CD8-positive, alpha-beta memory T cell (primary cell): Measurements from ENCODE around the gene DCST1. TPM values are rescaled to one million over a fixed set of nuclear protein-coding genes. Genes with fewer than 3 reads are reported as not detected.

Source experiments
- CTCF ChIA-PET: fragments of 350-600 bp; sonication (Branson Sonifier 250); formaldehyde crosslinking; loops from one replicate; lab custom pipeline; 2021; ENCODE audit warnings: antibody characterized with exemption; lab: Charles Lee
- POLR2A ChIA-PET: fragments of 350-600 bp; sonication (Branson Sonifier 250); formaldehyde crosslinking; loops from one replicate; lab custom pipeline; 2021; ENCODE audit warnings: antibody characterized with exemption; lab: Charles Lee
- DNase-seq, 5 donors: peaks; one replicate each; pipeline versions ENCODE4 v3.0.0 to v3.0.0-alpha.2; 2020 to 2022; ENCODE audit warnings: mixed read lengths in 1 of 5
- H3K27ac ChIP-seq: one replicate; pipeline ENCODE4 v1.7.0; 2013; ENCODE audit warnings: low read depth, mild to moderate bottlenecking, low read length, moderate library complexity
- H3K27me3 ChIP-seq: 2 replicates; pipeline ENCODE4 v1.7.0; 2013; ENCODE audit warnings: low read length, mild to moderate bottlenecking; ENCODE audit not compliant: insufficient read depth, poor library complexity, severe bottlenecking
- H3K36me3 ChIP-seq: 2 replicates; pipeline ENCODE4 v1.7.0; 2013; ENCODE audit warnings: mild to moderate bottlenecking, low read length, moderate library complexity; ENCODE audit not compliant: insufficient read depth
- H3K4me1 ChIP-seq: 2 replicates; pipeline ENCODE4 v1.7.0; 2013; ENCODE audit warnings: mild to moderate bottlenecking, low read length, moderate library complexity; ENCODE audit not compliant: insufficient read depth
- H3K4me3 ChIP-seq: 2 replicates; pipeline ENCODE4 v1.7.0; 2013; ENCODE audit warnings: mild to moderate bottlenecking, low read length
- H3K9me3 ChIP-seq: 2 replicates; pipeline ENCODE4 v1.7.0; 2013; ENCODE audit warnings: mild to moderate bottlenecking, low read length
- H3K27ac Mint-ChIP-seq, 8 donors: one replicate each; pipeline ENCODE4 v1.8.0; 2020 to 2021; ENCODE audit warnings: mixed read lengths in 8 of 8, mild to moderate bottlenecking in 6 of 8, inconsistent platforms in 3 of 8, moderate library complexity in 3 of 8
- H3K27me3 Mint-ChIP-seq, 2 donors: one replicate each; pipeline ENCODE4 v1.8.0; 2020 to 2021; ENCODE audit warnings: mixed read lengths in 2 of 2, mild to moderate bottlenecking in 1 of 2, moderate library complexity in 1 of 2
- H3K36me3 Mint-ChIP-seq, 3 donors: one replicate each; pipeline ENCODE4 v1.8.0; 2020 to 2021; ENCODE audit warnings: mixed read lengths in 3 of 3, inconsistent platforms in 1 of 3, mild to moderate bottlenecking in 1 of 3
- H3K4me1 Mint-ChIP-seq, 3 donors: one replicate each; pipeline ENCODE4 v1.8.0; 2020 to 2021; ENCODE audit warnings: mixed read lengths in 3 of 3, inconsistent platforms in 1 of 3, mild to moderate bottlenecking in 1 of 3
- H3K4me3 Mint-ChIP-seq, 7 donors: one replicate each; pipeline ENCODE4 v1.8.0; 2020 to 2021; ENCODE audit warnings: mixed read lengths in 7 of 7, mild to moderate bottlenecking in 6 of 7, moderate library complexity in 4 of 7, inconsistent platforms in 2 of 7
- H3K9me3 Mint-ChIP-seq, 5 donors: one replicate each; pipeline ENCODE4 v1.8.0; 2020 to 2022; ENCODE audit warnings: mixed read lengths in 5 of 5, mild to moderate bottlenecking in 3 of 5, moderate library complexity in 2 of 5, inconsistent platforms in 1 of 5
- polyA plus RNA-seq: library from polyadenylated mRNA; unstranded; fragments of 300-500 nt; fragmentation: Illumina TruSeq; gene quantifications from one replicate; pipeline ENCODE4 v1.2.3, GENCODE V29; 2021
- total RNA-seq, 2 experiments: library from RNA; stranded (reverse); gene quantifications; one replicate each; pipeline ENCODE4 v1.2.3, GENCODE V29; 2021

Gene DCST1
- total and polyA plus RNA-seq, 3 experiments from 2014 or later: not detected

DNA sequence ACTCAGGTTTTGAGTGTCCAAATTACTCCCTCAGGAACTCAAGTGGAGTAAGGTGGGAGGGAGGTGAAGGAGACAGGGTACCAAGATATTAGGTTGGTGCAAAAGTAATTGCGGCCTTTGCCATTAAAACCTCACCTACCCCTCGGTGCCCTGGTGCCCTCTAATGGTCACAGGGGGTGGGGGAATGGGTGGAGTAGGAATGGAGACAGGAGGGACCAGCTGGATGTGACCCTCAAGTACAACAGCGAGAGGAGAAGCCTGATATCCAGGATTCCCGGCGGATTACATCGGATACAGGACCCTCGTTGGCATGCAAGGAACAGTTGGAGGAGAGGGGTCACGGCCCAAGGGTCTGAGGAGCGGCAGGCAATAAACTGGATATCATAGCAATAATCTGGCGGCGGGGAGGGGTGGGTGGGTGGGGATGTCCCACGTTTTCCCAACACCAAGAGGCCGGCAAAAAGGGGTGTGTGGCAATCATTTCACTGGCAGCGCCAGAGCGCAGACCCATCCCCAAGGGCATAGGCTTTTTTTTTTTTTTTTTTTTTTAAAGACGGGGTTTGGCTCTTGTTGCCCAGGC lies 35.3 kb upstream of the DCST1 start:
- Mint-ChIP-seq H3K4me1 (peaks cover 18 to 23% (median 22%) of the 10 kb centered on the region in 3 donors), H3K27me3 (no peaks in the 10 kb centered on the region), H3K9me3 (no peaks in the 10 kb centered on the region), H3K27ac (peak overlapping the region in 3 of 8 donors; percentile 9 to 94 (median 92)), H3K4me3 (peak overlapping the region in 5 of 7 donors; percentile 41 to 97 (median 44)), H3K36me3 (peaks cover 0 to 5% (median 0%) of the 10 kb centered on the region in 3 donors)
- peak in 1 of 5 donors; percentile 26 for DNase-seq
- H3K4me3 ChIP-seq: no peak overlapping the region
- no peaks in the 10 kb centered on the region for H3K27me3 ChIP-seq
- no peaks in the 10 kb centered on the region for H3K9me3 ChIP-seq
- H3K36me3 ChIP-seq: no peaks in the 10 kb centered on the region
- H3K27ac ChIP-seq: no peak overlapping the region
- POLR2A ChIA-PET: interaction anchor here (0.7 to 2.1 kb wide), 3 partner anchors 23 to 47 kb away, joined by 6 to 11 read pairs (median 7); partner anchors contain the start of genes CKS1B and PBXIP1
- CTCF ChIA-PET: interaction anchor here (0.7 to 13.6 kb wide), 22 partner anchors 13 to 76 kb away, joined by 3 to 207 read pairs (median 6); partner anchors contain the start of genes ADAM15, CKS1B, FLAD1 and PBXIP1
- H3K4me1 ChIP-seq: peaks cover 12% of the 10 kb centered on the region

- POLR2A ChIA-PET: interaction anchor here (0.5 to 2.1 kb wide), 7 partner anchors 15 to 390 kb away, joined by 3 to 11 read pairs (median 6); partner anchors contain the start of genes CKS1B, FLAD1 and PBXIP1
Observed at GRCh38 chr1:154998818-154999570, 34.6 kb upstream of the DCST1 start.

DNA sequence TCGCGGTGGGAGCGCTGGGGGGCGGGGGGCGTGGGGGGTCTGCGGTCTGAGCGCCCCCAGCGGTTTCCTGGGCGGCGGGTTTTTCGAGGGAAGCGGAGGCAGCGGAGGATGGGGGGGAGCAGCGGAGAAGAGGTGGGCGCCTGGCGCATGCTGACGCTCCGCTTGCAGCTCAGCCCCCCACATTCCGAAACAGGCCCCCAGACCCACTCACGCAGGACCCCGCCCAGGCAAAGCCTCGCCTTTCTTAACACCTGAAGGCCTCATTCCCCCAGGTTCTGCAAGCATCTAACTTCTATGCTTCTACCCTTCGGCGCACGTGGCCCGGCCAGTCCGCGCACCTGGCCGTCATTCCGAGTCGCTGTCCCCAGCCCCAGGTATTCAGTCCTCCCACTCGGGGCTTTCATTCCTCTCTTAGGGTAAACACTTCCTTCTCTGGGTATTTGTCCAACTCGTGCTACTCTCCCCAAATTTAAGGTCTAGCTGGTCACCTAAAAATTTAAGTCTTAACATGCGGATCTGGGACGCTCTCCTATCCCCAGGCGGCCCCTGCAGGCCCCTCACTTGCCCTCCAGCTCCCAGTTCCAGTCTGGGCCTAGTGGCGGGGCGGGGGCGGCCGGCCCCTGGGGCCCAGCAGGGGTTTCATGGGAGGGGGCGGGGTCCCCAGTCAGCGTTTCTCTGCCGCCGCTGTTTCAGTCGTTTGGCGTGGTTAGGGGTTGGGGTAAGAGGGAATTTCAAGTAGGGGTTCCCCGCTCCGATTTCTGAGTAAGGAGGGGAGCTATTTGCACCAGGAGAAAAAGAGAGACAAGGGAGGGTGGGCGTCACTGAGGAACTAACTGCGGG lies 33.8 kb upstream of the DCST1 start:
- Histone ChIP-seq H3K27me3 (no peaks in the 10 kb centered on the region), H3K4me3 (peak overlapping the region; percentile 66), H3K27ac (peak overlapping the region; percentile 84), H3K4me1 (peaks cover 21% of the 10 kb centered on the region), H3K9me3 (no peaks in the 10 kb centered on the region), H3K36me3 (no peaks in the 10 kb centered on the region)
- Mint-ChIP-seq H3K36me3 (peaks cover 0 to 6% (median 0%) of the 10 kb centered on the region in 3 donors), H3K27me3 (no peaks in the 10 kb centered on the region), H3K4me3 (peak overlapping the region; percentile 90 to 97 (median 95)), H3K4me1 (peaks cover 30 to 37% (median 33%) of the 10 kb centered on the region in 3 donors), H3K27ac (peak overlapping the region; percentile 79 to 99 (median 94)), H3K9me3 (no peaks in the 10 kb centered on the region)
- ChIA-PET CTCF (interaction anchor here (0.6 to 13.6 kb wide), 19 partner anchors 14 to 351 kb away, joined by 4 to 207 read pairs (median 7); partner anchors contain the start of genes CKS1B, FLAD1, PBXIP1 and PMVK), POLR2A (interaction anchor here (0.6 to 2.8 kb wide), 7 partner anchors 14 to 391 kb away, joined by 3 to 16 read pairs (median 4); partner anchors contain the start of genes CKS1B, FLAD1, PBXIP1 and PMVK)
- DNase-seq: peak in 3 of 5 donors; percentile 21 to 64 (median 29)

More at GRCh38 chr1:154998818-154999570, 34.6 kb upstream of the DCST1 start:
- H3K9me3 Mint-ChIP-seq: no peaks in the 10 kb centered on the region
- Histone ChIP-seq H3K4me3 (peak overlapping the region; percentile 29), H3K27me3 (no peaks in the 10 kb centered on the region), H3K27ac (peak overlapping the region; percentile 84), H3K4me1 (peaks cover 13% of the 10 kb centered on the region), H3K9me3 (no peaks in the 10 kb centered on the region), H3K36me3 (no peaks in the 10 kb centered on the region)
- H3K4me1 Mint-ChIP-seq: peaks cover 23 to 29% (median 26%) of the 10 kb centered on the region in 3 donors
- peaks cover 0 to 7% (median 0%) of the 10 kb centered on the region in 3 donors for H3K36me3 Mint-ChIP-seq
- peak overlapping the region; percentile 89 to 97 (median 92) for H3K27ac Mint-ChIP-seq
- CTCF ChIA-PET: interaction anchor here (0.7 to 13.6 kb wide), 23 partner anchors 13 to 86 kb away, joined by 3 to 207 read pairs (median 6); partner anchors contain the start of genes ADAM15, CKS1B, FLAD1 and PBXIP1
- DNase-seq: peak in 4 of 5 donors; percentile 47 to 72 (median 56)
- H3K27me3 Mint-ChIP-seq: no peaks in the 10 kb centered on the region
- H3K4me3 Mint-ChIP-seq: peak overlapping the region; percentile 77 to 97 (median 83)

GRCh38 chr1:155000411-155000725 lies 33.3 kb upstream of the DCST1 start:
- H3K27me3 Mint-ChIP-seq: no peaks in the 10 kb centered on the region
- peaks cover 34 to 43% (median 39%) of the 10 kb centered on the region in 3 donors for H3K4me1 Mint-ChIP-seq
- H3K36me3 Mint-ChIP-seq: peaks cover 0 to 6% (median 0%) of the 10 kb centered on the region in 3 donors
- Histone ChIP-seq H3K9me3 (no peaks in the 10 kb centered on the region), H3K27ac (peak overlapping the region; percentile 90), H3K27me3 (no peaks in the 10 kb centered on the region), H3K36me3 (no peaks in the 10 kb centered on the region), H3K4me1 (peaks cover 27% of the 10 kb centered on the region), H3K4me3 (peak overlapping the region; percentile 95)
- H3K4me3 Mint-ChIP-seq: peak overlapping the region; percentile 90 to 97 (median 95)
- H3K27ac Mint-ChIP-seq: peak overlapping the region; percentile 58 to 99 (median 94)
- no peaks in the 10 kb centered on the region for H3K9me3 Mint-ChIP-seq
- peak in 2 of 5 donors; percentile 21 to 51 for DNase-seq
- ChIA-PET POLR2A (interaction anchor here (0.6 to 2.8 kb wide), 5 partner anchors 17 to 80 kb away, joined by 3 to 16 read pairs (median 7); partner anchors contain the start of genes CKS1B, FLAD1, PBXIP1 and PMVK), CTCF (interaction anchor here (0.6 to 13.6 kb wide), 13 partner anchors 14 to 352 kb away, joined by 4 to 207 read pairs (median 9); partner anchors contain the start of genes CKS1B, FLAD1, PBXIP1 and PMVK)

DNA sequence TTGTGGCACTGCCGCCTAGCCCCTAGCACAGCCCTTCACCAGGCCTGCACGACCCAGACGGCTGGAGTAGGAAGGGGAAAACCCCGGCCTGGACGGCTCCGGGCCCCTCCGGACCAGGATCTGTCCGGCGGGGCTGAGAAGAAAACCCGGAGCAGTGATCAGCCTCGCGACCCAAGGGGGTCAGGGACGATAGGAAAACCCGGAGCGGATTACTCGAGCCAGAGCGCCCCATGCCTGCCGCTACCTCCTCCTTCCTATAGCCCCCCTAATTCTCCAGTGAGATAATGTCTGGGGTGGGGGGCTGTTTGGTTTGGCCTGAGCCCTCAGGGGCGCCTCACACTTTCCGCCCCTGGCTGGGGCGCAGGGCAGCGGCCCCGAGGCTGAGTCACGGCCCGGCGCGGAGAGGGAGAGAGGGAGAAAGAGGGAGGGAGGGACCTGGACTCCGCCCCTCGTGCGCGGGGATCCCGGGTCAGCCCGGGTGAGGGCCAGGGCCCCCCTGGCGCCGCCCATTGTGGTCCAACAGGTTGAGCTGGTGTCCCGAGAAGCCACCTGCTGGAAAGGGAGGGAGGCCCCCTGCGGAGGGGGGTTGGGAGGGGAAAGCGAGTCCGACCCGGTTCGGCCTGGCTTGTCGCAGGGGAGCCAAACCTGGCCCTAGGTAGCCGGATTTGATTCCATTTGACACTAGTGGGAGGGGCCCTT lies 32.7 kb upstream of the DCST1 start:
- Histone ChIP-seq H3K4me3 (peak overlapping the region; percentile 95), H3K9me3 (no peaks in the 10 kb centered on the region), H3K27me3 (no peaks in the 10 kb centered on the region), H3K27ac (peak overlapping the region; percentile 90), H3K4me1 (peaks cover 32% of the 10 kb centered on the region), H3K36me3 (no peaks in the 10 kb centered on the region)
- Mint-ChIP-seq H3K4me3 (peak overlapping the region; percentile 90 to 97 (median 95)), H3K27me3 (no peaks in the 10 kb centered on the region), H3K4me1 (peaks cover 39 to 48% (median 44%) of the 10 kb centered on the region in 3 donors), H3K36me3 (peaks cover 0 to 6% (median 0%) of the 10 kb centered on the region in 3 donors), H3K9me3 (no peaks in the 10 kb centered on the region), H3K27ac (peak overlapping the region; percentile 86 to 94 (median 92))
- CTCF ChIA-PET: interaction anchor here (1.0 to 13.6 kb wide), 10 partner anchors 14 to 84 kb away, joined by 3 to 207 read pairs (median 11); partner anchors contain the start of genes CKS1B, FLAD1, PMVK and PYGO2
- DNase-seq: peak; percentile 69 to 87 (median 78)
- POLR2A ChIA-PET: interaction anchor here (0.6 to 2.8 kb wide), 5 partner anchors 15 to 63 kb away, joined by 3 to 16 read pairs (median 4); partner anchors contain the start of genes CKS1B and FLAD1

DNA sequence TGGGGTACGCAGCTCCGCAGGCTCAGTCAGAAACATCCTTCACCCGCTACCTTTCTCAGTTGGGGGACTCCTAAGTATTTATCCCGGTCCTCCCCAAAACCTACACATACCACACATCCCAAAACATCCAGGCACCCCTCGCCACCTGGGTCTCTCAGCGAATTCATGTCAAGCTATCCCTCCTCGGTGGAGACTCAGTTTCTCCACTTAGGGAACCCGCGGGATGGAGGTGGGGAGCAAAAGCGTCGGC lies 32.3 kb upstream of the DCST1 start:
- peak overlapping the region; percentile 85 to 97 (median 95) for H3K4me3 Mint-ChIP-seq
- no peaks in the 10 kb centered on the region for H3K9me3 Mint-ChIP-seq

More for the DNA sequence above, 32.3 kb upstream of the DCST1 start:
- Histone ChIP-seq H3K27ac (peak overlapping the region; percentile 90), H3K27me3 (no peaks in the 10 kb centered on the region), H3K4me1 (peaks cover 36% of the 10 kb centered on the region), H3K36me3 (no peaks in the 10 kb centered on the region), H3K4me3 (peak overlapping the region; percentile 95), H3K9me3 (no peaks in the 10 kb centered on the region)
- H3K27me3 Mint-ChIP-seq: no peaks in the 10 kb centered on the region
- ChIA-PET POLR2A (interaction anchor here (0.6 to 2.8 kb wide), 5 partner anchors 14 to 64 kb away, joined by 3 to 16 read pairs (median 4); partner anchors contain the start of genes CKS1B and FLAD1), CTCF (interaction anchor here (1.0 to 13.6 kb wide), 4 partner anchors 13 to 60 kb away, joined by 3 to 207 read pairs (median 39); partner anchors contain the start of genes FLAD1 and PYGO2)
- DNase-seq: no peak
- peaks cover 0 to 6% (median 0%) of the 10 kb centered on the region in 3 donors for H3K36me3 Mint-ChIP-seq
- peaks cover 42 to 53% (median 49%) of the 10 kb centered on the region in 3 donors for H3K4me1 Mint-ChIP-seq
- peak overlapping the region; percentile 86 to 94 (median 90) for H3K27ac Mint-ChIP-seq
